GM12865 (cell line): ENCODE results near the gene CACNG7.

Source experiments
- DNase-seq: peaks from one replicate; pipeline ENCODE4 v3.0.0; 2010; ENCODE audit warnings: low read depth
- H3K4me3 ChIP-seq: 2 replicates; pipeline ENCODE4 v1.5.1; 2011; ENCODE audit warnings: mild to moderate bottlenecking, low read depth, low read length, control low read depth
- TF ChIP-seq, protein P1 (sequence below): IDR thresholded peaks from 2 replicates; pipeline ENCODE4 v1.5.1; 2011; ENCODE audit warnings: low read length, control low read depth, low read depth, inconsistent platforms; ENCODE audit not compliant: insufficient read depth; ENCODE audit errors: missing control alignments

Gene CACNG7

DNA sequence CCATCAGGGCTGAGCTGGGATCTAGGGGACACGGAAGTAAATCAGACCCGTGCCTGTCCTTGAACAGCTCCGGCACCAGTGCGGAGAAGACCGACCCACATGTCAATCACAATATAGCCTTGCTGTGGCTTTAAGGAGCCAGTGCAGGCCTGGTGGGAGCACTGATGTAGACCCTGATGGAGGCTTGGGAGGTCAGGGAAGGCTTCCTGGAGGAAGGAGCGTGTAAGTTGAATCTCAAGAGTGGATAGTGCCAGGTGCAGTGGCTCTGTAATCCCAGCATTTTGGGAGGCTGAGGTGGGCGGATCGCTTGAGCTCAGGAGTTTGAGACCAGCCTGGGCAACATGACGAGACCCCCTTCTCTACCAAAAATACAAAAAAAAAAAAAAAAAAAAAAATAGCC is 42.9 kb downstream of the CACNG7 start:
- DNase-seq = no peak
- TF ChIP-seq, protein P1, sequence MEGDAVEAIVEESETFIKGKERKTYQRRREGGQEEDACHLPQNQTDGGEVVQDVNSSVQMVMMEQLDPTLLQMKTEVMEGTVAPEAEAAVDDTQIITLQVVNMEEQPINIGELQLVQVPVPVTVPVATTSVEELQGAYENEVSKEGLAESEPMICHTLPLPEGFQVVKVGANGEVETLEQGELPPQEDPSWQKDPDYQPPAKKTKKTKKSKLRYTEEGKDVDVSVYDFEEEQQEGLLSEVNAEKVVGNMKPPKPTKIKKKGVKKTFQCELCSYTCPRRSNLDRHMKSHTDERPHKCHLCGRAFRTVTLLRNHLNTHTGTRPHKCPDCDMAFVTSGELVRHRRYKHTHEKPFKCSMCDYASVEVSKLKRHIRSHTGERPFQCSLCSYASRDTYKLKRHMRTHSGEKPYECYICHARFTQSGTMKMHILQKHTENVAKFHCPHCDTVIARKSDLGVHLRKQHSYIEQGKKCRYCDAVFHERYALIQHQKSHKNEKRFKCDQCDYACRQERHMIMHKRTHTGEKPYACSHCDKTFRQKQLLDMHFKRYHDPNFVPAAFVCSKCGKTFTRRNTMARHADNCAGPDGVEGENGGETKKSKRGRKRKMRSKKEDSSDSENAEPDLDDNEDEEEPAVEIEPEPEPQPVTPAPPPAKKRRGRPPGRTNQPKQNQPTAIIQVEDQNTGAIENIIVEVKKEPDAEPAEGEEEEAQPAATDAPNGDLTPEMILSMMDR = no peak
- H3K4me3 ChIP-seq = no peak overlapping the region

DNA sequence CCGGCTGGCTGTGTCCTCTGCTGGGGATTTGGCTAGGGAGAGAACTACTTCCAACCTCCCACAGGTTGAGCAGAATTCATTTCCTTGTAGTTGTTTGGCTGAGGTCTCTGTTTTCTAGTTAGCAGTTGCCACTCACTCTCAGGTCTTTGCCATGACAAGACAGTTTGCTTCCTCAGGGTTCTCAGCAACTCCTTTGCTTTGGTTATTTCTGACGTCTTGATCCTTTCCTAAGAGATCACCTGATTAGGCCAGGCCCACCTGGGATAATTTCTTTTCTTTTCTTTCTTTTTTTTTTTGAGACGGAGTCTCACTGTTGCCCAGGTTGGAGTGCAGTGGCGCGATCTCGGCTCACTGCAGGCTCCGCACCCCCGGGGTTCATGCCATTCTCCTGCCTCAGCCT is 44.3 kb downstream of the CACNG7 start:
- H3K4me3 ChIP-seq = no peak overlapping the region
- TF ChIP-seq, protein P1 = no peak
- no peak for DNase-seq

DNA sequence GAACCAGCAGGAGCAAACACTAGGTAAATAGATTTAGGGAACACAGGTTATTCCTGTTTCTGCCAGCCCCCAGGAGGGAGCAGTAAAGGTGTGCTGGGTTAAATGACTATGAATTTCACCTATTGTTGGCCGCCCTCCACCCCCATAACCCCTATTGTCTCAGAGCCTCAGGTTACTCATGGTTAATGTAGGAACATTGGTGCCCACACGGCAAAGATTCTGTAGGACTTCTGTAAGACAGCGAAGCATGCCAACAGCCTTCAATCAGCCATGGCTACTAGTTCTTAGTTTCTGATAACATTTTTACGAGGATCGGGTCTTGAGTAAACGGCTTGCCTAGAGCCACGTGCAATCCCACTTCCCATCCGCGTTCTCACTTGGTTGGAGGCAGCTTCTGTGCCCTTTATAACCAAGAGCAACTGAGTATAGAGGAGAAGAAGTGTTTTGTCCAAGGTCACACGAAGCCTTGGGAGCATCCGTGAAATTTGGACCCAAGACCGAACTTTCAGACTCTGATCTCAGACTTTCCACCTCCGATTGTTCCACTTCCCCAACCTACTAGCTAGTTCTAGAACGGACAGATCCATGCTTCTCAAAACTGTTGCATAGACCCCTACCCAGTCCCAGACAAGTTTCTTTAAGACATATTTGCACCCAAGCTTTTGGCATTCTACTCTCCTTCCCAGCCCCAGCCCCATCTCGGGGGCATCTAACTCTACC is 48.5 kb downstream of the CACNG7 start:
- H3K4me3 ChIP-seq = no peak overlapping the region
- DNase-seq = no peak
- TF ChIP-seq, protein P1 = no peak

DNA sequence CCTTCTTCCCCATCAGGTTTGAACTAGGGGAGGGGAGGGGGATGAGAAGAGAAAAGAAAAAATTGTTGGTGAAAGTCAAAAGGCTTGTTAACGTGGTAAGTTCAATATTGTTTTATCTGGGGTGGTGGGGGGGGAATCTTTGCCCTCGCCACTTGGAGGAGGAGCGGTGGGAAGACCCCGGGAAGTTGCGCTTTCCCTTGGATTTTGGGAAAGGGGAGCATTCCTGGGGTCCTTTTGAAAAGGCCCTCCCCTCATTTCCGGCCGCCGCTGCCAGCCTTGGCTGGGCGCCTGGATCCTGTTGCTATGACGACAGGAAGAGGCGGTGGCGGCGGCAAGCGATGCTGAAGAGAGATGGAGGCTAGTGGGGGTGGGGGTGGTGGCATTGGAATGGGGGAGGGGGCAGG is 49.1 kb downstream of the CACNG7 start:
- DNase-seq = no peak
- TF ChIP-seq, protein P1 = no peak

DNA sequence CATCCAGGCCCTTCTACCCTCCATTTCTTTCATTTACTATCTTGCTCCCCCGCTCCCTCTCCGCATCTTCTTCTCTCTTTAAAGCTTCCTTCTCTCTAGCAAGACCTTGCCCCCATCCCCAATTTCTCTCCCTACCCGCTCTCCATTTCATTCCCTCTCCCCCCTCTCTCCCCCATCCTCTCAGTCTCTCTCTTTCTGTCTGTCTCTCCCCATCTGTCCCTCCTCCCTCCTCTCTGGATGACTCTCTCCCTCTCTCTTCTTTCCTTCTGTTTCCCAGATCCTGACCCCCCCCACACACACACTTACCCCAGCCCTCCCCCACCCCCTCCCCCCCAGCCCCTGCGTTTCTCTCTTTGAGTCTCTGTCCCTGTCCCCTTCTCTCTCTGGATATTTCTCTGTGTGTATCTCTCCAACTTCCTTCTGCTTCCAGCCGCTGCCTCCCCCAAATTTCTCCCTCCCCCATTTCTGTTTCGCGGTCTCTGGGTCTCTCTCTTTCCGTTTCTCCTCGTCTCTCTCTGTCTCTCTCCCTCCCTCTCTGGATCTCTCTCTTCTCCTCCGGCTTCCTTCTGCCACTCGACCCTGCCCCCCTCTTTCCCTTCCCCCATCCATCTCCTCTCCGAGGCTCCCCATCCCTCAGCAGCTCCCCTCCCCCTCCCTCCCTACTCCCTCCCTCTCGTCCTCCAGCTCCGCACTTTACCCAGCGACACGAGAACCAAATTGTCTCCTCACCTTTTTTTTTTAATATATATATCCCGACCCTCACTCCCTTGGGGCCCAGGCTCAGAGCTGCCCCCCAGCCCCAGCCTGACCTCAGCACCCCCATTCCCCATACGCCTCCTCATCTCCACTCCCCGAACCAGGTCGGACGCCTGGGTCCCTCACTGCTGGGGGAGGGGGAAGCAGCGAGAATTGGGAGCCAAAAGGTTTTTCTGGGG is 50.0 kb downstream of the CACNG7 start:
- DNase-seq = no peak
- H3K4me3 ChIP-seq = no peak overlapping the region
- TF ChIP-seq, protein P1 = no peak

More for the DNA sequence above, 49.1 kb downstream of the CACNG7 start:
- no peak overlapping the region for H3K4me3 ChIP-seq

DNA sequence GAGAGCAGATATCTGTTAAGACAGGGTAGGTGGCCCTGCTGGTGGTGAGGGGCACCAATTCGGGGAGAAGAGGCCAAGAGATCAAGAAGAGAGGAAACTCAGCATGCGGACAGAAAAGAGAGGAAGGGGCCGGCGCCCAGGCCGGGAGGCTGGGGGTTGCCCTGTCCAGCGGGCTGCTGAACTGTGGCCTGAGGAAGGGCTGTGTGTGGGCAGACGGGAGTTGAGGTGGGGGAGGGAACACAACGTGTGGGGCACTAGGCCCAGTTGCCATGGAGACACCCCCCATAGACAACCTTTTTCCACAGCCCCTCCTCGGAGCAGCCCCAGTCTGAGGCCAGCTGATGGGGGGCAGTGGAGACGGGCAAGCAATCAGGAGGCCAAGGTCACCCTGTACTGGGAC is 51.1 kb downstream of the CACNG7 start:
- H3K4me3 ChIP-seq = no peak overlapping the region
- no peak for DNase-seq
- TF ChIP-seq, protein P1 = no peak
